GDM1 (cell line): ENCODE results near the gene PAX9.

Experiments used
- DNase-seq: peaks from one replicate; lab custom pipeline; 2025; lab: John Stamatoyannopoulos, UW

Gene PAX9

GRCh38 chr14:36661506-36662257 lies at the start of gene PAX9:
Gene PAX9, plus strand, starts transcription at chr14:36661860. Its CDS starts 230 bp downstream, at chr14:36662090.
- DNase-seq = no peak

DNA sequence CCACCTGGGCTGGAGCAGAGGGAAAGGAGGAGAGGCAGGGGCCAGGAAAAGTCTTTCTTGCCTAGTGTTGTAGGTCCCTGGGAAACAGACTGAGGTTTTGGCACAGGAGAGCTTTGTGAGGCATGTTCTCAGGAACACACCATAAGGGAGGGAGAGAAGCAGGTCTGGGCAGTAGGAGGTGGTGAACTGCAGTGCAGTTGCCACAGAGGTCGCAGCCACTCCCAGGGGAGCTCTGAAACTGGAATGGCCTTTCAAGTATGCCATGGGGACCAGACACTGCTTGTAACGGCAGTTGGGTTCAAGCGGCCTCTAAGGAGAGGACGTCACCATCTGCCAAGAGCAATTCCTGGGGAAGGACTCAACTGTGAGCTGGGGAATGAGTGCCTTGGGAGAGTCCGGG lies 43.8 kb upstream of the PAX9 start:
- DNase-seq = no peak

- no peak for DNase-seq
Measured at GRCh38 chr14:36618641-36619040, 43.0 kb upstream of the PAX9 start.

DNA sequence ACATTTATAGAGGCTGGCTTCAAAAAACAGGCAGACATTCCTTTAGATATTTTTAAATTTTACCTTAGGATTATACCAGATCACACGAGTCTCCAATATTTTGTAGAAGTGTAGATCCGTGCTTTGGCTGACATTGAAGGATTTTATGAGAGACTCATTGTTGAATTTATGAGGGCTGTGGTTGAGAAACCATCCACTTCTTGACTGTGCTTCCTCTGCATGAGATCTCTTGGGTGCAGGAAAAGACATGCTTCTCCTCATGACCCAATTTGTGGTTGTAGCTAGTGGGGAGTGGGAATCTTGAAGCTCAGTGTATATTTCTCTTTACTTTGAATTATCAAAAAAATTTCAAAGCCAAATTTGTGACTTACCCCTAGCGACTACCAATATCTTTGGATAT lies 42.5 kb upstream of the PAX9 start:
- DNase-seq = no peak

DNA sequence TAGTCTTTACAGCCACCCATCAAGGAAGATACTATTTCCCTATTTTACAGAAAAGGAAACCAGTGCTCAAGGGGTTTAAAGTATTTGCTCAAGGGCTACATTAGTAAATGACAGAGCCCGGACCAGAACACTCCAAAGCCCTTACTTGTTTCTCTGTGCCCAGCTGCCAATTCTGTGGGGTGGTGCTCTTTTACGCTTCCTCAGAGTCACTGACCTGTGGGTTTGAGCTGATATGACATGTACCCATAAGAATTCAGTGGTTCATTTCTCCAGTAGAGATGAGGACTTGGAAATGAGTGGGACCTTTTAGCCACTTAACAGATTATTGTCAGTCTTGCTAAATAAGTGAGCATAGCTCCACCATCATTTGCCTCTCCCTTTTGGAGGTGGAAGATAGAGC lies 41.8 kb upstream of the PAX9 start:
- no peak for DNase-seq

- DNase-seq = no peak
Measured at GRCh38 chr14:36625014-36625413, 36.6 kb upstream of the PAX9 start.

DNA sequence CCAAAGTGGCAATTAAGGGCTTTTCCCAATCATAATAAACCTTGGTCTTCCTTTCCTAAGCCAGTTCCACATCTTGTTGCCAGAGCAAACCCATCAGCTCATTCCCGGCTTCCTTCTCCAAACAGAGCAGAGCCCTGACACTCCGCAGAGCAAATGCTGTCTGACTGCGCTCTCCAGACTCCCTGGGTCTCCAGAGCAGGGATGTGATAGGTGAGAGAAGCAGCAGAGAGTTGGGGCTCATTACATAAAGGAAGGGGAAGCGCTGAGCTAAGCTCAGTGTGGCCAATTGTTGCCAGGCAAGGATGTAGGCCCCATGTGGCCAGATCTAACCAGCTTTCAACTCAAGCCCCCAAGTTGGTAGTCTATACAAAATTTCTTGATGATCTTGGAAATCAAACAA lies 36.2 kb upstream of the PAX9 start:
- DNase-seq = no peak

- DNase-seq = no peak
Measured at GRCh38 chr14:36626151-36626550, 35.5 kb upstream of the PAX9 start.

DNA sequence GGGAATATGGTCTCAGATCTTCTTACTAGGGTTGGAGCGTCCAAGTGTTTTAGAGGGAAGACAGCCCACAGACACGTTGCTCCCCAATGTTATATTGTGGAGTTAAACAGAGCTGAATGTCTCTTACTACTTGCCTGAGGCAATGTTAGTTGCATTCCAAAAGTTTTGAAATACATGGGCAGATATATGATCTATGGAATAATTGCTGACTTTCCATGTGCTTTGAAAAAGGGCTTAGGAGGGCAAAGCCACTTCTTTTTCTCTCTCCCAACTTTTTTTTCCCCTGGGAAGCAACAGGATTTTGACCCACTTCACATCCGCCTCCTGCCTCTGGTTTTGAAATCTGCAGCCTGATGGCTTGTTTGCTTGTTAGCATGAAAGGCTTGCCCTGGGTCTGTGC lies 33.7 kb upstream of the PAX9 start:
- DNase-seq = no peak

DNA sequence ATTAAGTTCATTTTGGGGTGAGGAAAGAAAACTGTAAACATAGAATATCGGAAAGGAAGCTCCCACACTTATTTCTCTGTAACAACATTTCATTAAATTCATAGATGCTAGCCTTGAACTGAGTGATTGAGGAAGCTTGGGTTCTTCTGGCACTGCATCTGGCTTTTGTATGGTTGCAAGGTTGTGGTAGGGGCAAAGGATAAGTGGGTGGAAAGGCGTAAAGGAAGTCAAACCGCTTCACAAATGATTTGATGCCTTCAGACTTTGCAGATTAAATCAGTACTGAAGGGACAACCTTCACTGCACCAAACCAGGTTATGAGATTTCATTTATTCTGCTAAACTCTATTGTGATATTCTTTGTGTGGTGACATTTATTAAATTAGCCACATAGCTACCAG lies 28.1 kb upstream of the PAX9 start:
- no peak for DNase-seq

DNA sequence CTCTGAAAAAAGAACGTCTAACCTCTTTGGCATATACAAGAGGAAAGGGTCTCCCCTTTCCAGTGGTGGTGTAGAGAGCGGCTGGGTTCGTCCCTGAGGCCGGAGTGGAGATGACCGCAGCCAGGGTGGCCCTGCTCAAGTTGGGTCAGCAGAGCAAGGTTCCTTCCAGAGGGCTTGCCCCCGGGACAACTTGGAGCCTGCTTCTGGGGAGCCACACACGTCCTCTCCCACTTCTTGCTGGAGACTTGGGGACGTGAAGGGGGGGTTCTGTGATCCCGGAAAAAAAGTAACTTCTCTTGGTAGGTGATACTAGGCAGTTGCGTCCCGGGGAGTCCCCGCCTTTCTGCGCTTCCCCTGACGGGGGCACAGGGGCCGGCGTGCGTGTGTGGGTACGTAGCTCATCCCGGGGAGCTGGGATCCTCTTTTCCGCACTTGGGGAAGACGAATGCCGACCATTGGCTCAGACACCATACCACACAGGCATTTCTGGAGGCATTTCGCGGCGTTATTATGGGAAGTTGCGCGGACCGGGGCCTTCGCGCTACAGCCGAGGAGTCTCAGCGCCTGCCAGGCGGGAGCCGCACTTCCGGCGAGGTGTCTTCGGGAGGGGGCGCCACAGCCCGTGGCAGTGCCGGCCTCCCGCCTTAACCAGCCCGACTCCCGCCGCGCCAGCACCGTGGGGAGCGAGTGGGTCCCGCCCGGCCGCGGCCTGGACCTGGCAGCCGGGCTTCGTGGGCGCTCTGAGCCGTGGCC lies 14.8 kb upstream of the PAX9 start:
- DNase-seq = no peak

DNA sequence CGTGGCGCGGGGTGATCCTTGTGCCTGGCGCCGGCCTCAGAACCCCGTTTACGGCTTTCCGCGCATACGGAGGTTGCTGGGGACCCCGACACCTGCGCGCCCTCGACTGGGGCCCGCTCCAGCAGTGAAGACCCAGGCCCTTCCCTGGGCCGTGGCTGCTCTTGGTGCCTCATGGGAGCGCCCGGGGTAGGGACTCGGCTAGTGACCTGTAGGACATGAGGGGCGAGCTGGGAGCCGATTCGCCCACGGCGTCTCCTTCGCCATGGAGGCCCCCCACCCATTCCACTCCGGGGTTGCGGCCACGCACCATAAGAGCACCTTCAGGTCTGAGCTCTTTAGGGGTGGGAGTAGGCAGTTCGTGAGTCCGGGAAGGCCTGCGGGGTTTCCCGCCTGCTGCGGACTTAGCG lies 14.2 kb upstream of the PAX9 start:
- no peak for DNase-seq

DNA sequence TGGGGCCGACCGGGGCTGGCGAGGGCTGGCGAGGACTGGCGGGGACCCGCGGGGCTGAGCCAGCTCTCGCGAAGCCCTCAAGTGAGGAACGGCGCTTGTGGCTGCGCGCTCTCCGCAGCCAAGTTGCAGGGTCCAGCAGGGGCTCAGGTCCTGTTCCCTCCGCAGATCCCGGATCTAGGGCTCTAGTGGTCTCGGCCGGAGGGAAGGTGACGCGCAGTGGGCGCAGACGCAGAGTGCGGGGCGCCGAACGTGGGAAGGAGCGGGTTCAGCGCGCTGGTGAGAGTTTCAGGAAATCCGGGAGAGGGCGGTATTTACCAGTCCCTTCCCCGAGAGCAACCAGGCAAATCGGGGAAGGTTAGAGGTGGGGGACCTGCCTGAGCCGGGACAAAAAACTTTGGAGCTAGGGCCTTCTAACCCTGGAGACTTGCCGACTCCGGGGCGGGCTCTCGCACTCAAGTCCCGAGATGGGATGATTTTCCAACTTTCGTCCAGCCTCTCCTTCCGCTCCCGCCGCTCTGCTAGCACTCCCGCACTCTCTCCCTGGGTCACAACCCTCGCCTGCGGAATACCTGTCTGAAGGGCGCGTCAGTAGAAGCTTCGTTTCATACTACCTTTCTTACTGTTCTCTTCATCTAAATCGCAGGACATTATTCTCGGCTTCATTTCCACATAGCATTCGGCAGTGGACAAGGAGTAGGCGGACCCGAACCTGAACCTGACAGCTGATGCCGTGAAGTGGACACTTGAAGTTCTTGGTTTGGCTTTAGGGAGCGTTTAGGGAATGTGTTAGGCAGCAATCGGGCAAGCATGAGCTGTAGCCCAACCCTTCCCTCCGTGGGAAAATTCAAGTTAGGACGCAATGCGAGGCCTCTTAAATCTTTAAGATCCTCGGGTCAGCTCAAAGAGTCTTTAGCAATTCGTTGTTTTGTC lies 13.6 kb upstream of the PAX9 start:
- DNase-seq = no peak

DNA sequence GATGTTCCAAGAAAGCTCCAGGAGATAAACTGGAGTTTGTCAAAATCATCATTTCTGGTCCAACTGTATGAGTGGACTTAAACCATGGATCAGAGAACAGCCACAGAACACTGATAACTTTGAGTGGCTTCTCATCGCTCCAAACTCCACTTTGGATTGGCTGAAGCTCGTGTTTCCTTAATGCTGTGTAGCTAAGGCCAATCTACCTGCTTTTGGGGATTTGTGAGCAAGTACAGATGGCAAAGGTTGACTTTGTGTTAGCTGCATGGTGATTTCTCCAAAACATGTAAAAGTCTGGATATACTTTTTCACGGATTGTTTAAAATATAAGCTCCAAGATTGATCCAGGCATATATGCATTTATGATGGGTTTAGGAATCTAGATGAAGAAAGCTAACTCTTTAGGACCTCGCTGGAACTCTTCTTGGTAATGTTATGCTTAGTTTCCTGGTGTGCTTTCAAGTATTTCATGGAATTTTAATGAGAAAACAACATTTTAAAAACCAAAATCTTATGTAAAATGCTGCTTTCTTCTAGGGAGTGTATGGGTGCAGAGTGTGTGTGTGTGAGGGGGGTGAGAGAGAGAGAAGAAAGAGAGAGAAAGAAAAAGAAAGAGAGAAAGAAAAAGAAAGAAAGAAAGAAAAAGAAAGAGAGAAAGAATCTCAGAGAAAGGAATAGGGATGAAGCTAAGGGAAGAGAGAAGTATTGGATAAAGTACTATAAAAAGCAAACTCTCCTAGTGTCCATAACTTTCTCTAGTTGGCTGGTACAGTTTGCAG lies 11.6 kb upstream of the PAX9 start:
- no peak for DNase-seq

DNA sequence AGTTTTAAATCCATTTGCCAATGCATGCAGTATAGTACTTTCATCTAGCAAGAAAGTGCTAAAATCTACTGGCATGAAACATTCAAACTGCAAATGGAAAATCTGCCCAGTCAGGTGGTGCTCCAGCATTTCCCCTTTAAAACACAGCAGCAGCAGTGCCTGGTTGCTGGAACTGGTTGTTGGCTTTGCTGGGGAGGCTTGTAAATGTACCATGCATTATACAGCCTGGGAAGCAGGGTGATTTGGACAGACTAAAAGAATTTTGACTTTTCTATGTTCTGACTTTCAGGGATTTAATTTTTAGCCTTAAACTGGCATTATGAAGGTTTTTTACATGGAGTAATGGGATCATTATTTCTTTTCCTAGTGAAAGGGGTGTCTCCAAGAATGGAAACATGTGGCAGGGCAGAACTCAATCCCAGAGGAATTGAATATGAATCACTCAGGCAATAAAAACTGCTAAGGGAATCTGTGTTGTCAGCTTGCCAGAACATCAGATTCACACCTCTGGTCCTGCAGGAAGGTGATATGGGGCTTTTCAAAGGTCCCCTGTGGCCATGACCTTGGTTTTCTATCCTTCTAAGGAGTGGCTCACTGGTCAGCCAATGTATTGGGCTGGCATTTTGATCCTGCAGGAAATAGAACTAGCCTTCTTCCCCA lies 9.0 kb upstream of the PAX9 start:
- no peak for DNase-seq

GRCh38 chr14:36653413-36653812 lies 8.2 kb upstream of the PAX9 start:
- DNase-seq = no peak

DNA sequence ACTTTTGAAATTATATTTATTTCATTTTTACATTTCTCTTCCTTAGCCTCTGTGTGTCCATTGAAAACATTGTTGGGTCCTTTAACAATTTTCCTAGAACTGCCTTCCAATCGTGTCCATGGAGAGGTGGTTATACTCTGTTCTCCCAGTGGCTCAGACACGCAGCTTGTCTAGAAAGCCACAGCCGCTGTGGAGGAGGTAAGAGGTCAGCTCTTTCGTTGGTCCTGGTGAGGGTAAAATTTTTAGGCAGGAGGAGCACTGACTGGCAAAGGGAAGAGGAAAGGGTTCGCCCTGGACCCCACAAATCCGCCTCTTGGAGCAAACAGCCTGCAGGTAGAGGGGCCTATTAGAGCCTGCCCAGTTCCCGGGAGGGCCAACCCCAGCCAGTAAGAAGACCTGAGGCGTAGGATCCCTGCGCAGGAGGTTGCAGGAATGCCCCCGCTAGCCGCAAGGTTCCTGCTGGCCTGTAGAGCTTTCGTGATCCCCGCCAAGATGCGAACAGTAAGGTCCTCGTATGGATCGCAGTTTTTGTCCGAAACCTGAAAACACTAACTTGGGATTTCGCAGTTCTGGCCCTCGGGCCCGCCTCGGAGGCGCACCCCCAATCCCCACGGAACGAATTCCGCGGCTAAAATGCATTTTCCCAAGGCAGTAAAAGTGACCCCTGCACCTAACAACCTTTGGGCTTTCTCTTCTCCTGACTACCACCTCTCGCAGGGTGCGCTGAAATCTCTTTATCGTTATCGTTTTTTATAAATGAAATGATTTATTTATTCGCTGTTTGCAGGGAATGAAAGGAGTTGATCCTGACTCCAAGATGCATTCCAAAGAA lies 7.5 kb upstream of the PAX9 start:
- no peak for DNase-seq

GRCh38 chr14:36654794-36655381 lies 6.8 kb upstream of the PAX9 start:
- DNase-seq = no peak

DNA sequence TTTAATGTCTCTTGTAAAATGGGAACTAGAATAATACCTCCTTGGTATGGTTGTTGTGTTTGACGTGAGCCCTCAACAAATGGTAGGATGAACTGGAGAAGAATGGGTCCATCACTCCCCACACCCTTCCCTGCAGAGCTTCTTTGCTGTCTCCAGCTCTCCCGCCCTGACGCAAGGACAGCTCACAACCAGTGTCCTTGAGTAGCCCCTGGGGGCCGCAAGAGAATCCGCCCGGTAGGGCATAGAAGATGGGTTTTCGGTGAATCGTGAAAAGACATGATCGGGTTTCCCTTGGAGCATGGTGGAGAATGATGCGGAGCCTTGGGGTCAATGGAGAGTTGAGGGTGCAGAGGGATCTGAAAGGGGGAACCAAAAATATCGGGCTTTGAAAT lies 6.1 kb upstream of the PAX9 start:
- DNase-seq = no peak
